Mucosa of descending colon (tissue), 3 donors: ENCODE results near the gene CDC14A. TPM values are rescaled to one million over a fixed set of nuclear protein-coding genes. Genes with fewer than 3 reads are reported as not detected.

ENCODE experiments used
- ATAC-seq: fragments of 200-7000 bp; cut with Tn5 transposase; one replicate; pipeline ENCODE4 v1.9.1; 2020; ENCODE audit warnings: mild to moderate bottlenecking, moderate library complexity
- DNase-seq, 3 donors: peaks; one replicate each; pipeline ENCODE4 v3.0.0-alpha.2; 2020
- H3K36me3 ChIP-seq: fragments of 200-600 bp; one replicate; pipeline ENCODE4 v1.8.0; 2021; ENCODE audit warnings: low read depth, mild to moderate bottlenecking
- H3K4me1 ChIP-seq: fragments of 200-600 bp; one replicate; pipeline ENCODE4 v1.8.0; 2021; ENCODE audit warnings: low read depth, mild to moderate bottlenecking
- H3K4me3 ChIP-seq: fragments of 200-600 bp; one replicate; pipeline ENCODE4 v1.8.0; 2021; ENCODE audit warnings: mild to moderate bottlenecking
- H3K9me3 ChIP-seq: fragments of 200-600 bp; one replicate; pipeline ENCODE4 v1.8.0; 2021; ENCODE audit warnings: mild to moderate bottlenecking
- CTCF ChIP-seq: fragments of 200-600 bp; IDR thresholded peaks from one replicate; pipeline ENCODE4 v1.8.0; 2022; ENCODE audit warnings: antibody characterized with exemption, mild to moderate bottlenecking
- intact Hi-C, 2 donors: fragments of 100-400 bp; cut with DNase I in 1 of 2; cut with micrococcal nuclease in 1 of 2; formaldehyde crosslinking; loops; one replicate each; pipeline versions ENCODE4 v1.11.0 to v1.11.1; 2022; cut with DNase I, micrococcal nuclease
- total RNA-seq, 3 donors: library from RNA; stranded (reverse); fragmentation: NEBNext Ultra II Directional in 2 of 3; extraction: Animal tissue kit (Norgen Biotek cat#: 25700) in 2 of 3; gene quantifications; one replicate each; pipeline versions ENCODE4 v1.2.1 to v1.2.4, GENCODE V29; 2021 to 2023
- donor health status: DM: no; HTN: no; CAD: no; lungs with moderate emphysema.
- donor health status: DM: no; HTN: no; CAD: no.
- donor health status: DM: no; HTN: yes; CAD: no.

The CDC14A gene
- total RNA-seq, 3 donors from 2014 or later, result 15.6 to 34.3 (median 18.5) TPM

- no peaks in the 10 kb centered on the region for H3K4me1 ChIP-seq
- no peak for TF ChIP-seq CTCF
- no peaks in the 10 kb centered on the region for H3K36me3 ChIP-seq
- DNase-seq, result no peak
- ATAC-seq, result no peak
- H3K9me3 ChIP-seq, result peaks cover 2% of the 10 kb centered on the region
- intact Hi-C loops, result no loop called here
- no peak overlapping the region for H3K4me3 ChIP-seq
Measured at GRCh38 chr1:100565937-100566699, 213.8 kb downstream of the CDC14A start.

DNA sequence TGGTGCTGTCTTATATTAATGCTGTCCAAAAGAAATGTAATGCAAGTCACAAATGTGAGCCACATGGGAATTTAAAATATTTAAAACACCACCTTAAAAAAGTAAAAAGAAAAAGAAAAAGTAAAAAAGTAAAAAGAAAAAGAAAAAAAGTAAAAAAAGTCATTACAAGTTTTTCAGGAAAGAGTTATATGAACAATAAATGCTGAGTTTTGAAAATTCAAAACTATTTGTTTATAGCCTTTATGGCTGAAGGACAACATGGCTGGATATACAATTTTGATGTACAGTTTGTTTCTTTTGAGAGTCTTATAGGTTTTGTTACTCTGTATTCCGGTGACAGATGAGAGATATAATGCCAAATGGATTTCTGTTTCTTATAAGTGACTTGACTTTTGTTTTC, 214.8 kb downstream of the CDC14A start:
- intact Hi-C loops, result no loop called here
- no peaks in the 10 kb centered on the region for H3K36me3 ChIP-seq
- peaks cover 2% of the 10 kb centered on the region for H3K9me3 ChIP-seq
- DNase-seq (no peak), ATAC-seq (no peak)
- no peak for TF ChIP-seq CTCF
- H3K4me3 ChIP-seq, result no peak overlapping the region
- no peaks in the 10 kb centered on the region for H3K4me1 ChIP-seq

Other genes starting within 250 kb of the CDC14A start
- 1 to 10 TPM; 2.3 to 4.8 (median 4.4) TPM for gene SASS6, start 219.6 kb upstream of the CDC14A start, total RNA-seq
- 10 to 100 TPM; 10.9 to 19.4 (median 14.4) TPM for gene TRMT13, start 219.3 kb upstream of the CDC14A start, total RNA-seq
- gene LRRC39, start 174.2 kb upstream of the CDC14A start, total RNA-seq, result under 1 TPM; 0.34 to 0.82 (median 0.49) TPM
- gene DBT, start 102.7 kb upstream of the CDC14A start, total RNA-seq, result 10 to 100 TPM; 12.4 to 20.7 (median 14.6) TPM
- gene RTCA, start 86.3 kb upstream of the CDC14A start, total RNA-seq, result 10 to 100 TPM; 35.0 to 40.1 (median 36.3) TPM
- 1 to 10 TPM in 1 of 3 donors, not detected in 2; 1.3 TPM for gene GPR88, start 185.6 kb downstream of the CDC14A start, total RNA-seq